SKM-1 (cell line): ENCODE data around the gene HDAC4.

Experiments
- DNase-seq: peaks from one replicate; lab custom pipeline; 2025; ENCODE audit not compliant: unreplicated experiment; lab: John Stamatoyannopoulos, UW

HDAC4 gene

DNA sequence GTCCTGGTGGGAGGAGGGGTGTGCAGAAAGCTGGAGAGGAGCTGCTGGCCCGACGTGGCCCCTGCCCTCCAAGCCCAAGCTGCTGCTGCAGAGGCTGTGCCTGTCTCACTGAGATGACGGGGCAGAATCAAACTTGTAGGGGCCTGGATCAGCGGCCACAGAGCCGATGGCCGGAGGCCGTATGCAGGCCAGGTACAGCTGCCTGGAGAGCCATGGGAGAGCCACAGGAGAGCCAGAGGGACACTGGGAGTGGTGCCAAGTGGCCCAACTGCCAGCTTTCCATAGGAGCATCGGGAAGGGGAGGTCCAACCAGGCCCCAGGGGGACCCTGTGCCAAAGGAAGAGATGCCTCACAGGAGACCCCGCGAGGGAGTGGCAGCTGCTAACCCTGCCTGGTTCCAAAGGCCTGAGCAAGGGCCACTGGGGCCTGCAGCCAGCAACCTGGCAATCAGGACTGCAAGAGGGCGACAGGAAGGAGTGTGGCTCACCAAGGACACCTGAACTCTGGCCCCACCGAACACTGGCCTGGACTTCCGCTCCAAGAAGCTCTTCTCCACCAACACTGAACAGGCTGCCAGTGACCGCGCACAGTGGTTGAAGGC lies 70.7 kb downstream of the HDAC4 start:
- DNase-seq, result no peak

DNA sequence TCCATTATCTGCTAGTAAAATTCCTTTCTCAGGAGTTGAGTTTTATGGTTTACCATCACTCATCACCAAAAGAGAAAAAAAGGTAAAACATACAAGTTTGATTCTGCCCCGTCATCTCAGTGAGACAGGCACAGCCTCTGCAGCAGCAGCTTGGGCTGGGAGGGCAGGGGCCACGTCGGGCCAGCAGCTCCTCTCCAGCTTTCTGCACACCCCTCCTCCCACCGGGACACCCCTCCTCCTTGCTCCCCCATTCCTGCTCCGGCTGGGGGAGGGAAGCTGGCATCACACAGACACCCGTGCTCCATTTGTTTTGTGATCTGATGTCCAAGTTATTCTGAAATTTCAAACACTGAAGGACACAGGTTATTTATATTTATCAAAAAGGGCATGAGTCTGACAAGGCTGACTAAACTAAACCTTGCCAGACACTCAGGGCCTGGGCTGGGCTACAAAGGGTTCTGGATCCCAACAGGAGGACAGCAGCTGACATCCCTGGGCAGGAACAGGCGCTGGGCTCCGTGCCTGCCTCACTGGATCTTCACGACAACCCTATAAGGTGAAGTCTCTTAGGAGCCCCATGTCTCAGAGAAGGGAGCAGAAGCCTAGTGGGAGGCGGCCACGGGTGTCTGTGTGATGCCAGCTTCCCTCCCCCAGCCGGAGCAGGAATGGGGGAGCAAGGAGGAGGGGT lies 71.4 kb downstream of the HDAC4 start:
- no peak for DNase-seq

DNA sequence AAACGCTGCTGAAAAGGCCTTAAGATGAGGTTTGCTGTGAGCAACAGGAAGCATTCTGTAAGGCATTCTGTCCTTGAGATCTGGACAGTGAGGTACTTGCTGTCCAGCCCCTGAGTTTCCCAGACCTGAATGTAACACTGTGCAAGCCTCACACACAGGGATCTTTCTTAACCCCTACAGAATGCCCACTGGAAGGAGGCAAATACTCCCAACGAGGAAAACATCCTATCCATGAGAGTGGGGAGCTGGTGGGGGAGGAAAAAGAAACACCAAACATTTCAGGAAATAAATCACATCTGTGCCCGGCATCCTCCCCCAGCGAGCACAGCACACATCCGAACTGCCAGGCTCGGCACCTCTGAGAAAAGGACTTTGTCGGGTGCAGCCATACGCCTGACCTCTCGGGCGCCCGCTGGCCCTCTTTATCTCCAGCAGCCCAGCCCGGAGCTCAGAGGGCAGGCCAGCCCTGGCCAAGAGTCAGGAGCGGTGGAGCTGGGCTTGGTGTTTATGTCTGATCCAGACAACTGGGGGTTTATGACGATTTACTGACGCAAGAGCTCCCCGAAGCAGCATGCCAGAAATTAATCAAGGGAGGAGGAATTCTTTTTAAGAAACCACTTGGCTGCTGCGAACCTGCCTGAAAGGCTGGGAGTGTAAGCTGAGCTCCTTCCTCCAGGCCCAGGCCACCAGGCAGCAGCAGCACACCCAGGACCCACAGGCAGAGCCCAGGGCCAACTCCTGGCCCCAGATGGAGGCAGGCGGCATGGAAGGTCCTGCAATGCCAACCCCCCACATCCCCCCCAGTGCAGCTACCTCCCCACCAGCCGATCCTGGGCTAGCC lies 72.2 kb downstream of the HDAC4 start:
- no peak for DNase-seq

DNA sequence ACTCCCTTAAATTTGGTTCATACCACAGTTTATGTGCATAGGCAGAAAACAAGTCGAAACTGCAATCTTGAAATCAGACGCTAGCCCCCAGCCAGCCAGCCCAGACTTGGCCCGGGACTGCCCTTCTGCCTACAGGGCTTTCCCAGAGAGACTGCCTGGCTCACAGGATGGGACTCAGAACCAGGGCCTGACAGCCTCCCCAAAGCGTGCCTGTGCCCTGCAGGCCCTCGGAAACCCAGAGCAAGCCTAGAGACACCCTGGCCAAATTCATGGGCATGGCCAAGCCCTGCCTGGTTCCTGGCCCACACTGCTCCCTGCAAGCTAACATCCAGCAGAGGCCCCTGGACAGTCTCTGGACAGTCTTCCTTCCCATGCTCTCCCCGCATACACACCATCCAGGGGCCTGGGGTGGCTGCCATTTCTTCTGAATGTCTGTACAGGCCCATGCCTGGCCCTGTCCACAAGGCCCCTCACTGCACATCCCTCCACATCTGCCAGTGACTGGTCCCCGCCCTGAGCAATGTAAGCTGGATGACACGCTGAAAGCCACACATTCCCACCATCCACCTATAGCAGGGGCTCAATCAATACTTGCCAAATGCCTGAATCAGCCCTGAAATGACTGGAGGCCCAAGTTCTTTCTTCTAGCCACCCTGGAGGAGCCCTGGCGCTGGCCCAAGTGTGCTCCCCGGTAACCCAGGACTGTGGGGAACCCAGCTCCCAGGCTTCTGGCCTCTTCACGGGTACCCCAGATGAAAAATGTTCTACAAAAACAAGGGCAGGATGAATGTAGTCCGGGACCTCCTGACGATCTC lies 73.1 kb downstream of the HDAC4 start:
- DNase-seq, result no peak

DNA sequence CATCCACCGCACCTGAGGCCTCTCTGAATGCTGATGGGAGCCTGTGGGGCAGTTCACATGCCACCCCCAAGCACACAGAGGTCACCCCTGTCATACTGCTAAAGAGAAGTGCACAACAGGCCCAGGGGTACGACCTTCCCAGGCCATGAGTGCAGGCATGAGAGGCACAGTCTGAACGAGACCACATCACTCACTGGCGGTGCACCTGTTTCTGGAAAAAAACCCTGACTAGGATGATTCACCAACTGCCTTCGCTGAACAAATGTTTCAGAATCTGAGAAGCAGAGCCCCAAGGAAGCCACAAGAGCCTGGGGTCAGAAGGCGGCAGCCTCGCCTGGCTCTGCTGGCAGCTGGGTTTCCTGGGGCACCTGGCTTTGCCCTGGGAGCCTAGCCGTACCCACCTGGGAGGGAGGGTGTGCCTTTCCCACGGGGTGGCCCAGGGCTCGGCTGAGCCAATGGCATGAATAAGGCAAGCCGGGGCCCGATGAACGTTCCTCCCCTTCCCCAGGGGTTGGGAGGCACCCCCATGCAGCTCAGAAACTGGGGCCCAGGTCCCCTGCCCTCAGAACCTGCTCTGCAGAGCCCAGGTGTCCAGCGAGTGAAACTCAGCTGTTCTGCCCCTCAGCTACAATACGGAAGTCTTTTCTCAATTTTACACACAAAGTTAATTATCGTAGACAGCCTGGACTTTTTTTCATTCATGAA lies 73.8 kb downstream of the HDAC4 start:
- no peak for DNase-seq

DNA sequence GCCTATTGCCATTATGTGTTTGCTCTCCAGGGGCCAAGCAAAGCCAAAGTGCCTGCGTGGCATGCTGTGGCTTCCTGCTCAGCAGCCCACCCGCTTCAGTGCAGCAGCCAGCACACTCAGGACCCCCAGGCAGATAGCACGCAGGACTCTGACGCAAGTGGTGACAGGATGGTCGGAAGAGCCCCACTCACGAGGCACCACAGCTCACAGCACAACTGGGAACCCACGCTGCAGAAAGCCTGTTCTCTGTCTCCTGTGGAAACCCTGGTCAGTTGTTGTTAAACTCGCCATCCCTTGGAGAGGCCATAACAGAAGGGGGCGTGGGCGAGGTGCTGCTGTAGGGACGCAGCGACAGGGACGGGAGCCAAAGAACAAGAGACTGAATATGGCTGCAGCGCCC lies 76.4 kb downstream of the HDAC4 start:
- DNase-seq, result no peak

DNA sequence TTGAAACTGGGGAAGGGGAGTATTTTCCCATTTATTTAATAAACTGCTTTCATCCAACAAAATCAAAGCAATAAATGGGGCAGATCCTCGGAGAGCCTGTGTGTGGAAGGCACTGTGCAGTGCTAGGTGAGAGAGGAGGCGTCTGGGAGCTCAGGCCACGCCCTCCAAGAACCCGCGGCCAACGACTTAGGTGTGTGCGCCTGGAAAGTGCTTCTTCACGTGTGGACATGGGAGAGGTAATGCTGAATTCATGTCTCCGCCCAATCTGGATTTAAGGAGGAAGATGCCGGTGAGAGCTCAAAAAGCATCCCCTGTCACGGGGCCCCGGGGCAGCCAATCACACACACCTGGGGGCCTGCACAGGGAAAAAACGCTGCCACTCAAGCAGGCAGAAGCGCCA lies 77.4 kb downstream of the HDAC4 start:
- no peak for DNase-seq

DNA sequence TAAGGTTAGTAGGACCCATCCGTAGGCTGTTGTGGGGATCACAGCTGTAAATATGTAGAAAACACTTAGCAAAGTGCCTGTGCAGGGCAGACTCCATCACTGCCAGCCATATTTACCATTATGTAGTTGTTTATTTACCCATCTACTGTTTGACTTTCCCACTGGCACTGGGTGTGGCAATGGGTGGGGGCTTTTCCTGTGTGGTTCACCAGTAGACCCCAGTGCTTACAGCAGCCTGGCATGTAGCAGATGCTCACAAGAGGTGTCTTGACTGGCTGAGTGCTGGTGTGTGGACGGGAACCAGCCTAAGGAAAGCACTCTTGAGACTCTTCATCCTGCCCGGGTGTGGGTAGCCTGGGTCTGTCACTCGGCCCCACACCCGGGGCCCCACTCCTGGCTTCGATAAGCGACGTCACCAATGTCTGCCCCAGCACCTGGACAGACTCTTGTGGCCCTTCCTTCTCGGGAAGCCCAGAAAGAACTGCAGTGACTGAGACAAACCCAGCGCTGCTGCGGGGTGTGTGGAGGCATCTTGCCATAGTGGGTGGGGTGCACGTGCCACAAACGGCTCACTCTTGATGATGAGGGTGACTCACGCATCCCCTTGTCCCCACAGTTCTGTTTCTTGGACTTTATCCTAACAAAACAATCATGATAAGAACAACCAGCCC lies 78.3 kb downstream of the HDAC4 start:
- no peak for DNase-seq

DNA sequence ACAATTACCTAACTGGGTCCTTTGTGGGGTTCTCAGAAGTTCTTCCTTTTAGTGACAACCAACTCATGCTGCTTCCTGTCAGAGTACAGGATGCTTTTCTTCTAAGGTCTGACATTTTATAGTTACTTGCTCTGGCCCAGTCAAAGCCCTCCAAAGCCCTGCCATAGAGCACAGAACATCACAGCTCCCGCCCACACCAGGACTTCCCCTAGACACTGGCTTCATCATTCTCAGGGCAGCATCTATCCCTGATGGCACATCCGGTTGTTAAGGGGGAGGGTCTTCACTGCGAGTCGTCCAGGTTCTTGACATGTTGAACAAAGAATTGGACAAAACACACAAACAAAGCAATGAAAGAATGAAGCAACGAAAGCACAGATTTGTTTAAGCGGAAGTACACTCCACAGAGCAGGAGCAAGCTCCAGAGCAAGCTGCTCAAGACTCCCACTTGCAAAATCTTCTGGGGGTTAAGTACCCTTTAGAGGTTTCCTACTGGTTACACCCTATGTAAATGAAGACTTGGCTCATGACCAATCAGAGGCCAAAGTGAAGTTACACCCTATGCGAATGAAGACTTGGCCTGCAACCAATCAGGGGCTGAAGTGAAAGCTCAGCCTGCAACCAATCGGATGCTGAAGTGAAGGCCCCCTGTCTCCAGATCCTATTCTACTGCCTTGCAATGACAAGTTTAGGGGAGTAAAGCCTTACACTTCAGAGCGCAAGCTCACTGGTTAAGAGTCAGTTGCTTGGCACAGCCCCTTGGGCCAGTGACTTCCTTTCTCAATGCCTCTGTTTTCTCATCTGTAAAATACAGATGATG lies 79.0 kb downstream of the HDAC4 start:
- DNase-seq, result no peak

DNA sequence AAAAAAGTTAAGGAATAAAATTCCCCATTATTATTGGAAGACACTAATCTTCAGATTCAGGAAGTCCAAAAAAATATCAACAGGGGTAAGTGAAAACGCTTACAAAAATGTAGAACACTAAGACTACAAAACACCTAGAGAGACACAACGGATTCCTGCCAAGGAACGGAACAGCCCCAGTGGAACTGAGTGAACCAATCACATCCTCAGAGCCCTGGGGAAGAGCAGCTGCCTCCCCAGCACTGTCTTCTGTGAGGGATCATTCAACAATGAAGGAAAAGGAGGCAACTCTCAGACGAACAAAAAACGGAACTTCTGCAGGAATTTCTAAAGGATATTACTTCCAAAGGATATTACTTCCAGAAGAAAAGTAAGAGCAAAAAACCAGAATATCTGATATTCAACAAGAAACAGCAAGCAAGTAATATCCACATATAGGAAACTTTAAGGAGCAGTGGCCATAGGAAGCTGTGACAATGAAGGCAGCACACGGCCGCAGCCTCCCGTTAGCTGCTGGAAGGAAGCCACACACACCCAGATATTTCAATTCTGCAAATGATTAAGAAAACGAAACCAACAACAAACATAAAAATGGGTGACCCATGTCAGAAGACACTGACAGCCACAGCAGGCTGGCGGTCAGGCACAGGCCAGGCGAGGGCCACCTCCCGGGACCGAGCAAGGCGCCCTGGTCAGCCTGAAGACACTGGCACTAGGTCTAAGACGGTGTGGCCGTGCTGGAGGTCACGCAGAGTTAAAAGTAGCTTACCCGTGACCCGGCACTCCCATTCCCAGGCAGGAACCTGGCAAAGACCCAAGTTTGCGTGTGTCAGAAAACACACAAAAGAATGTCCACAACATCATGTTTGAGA lies 81.8 kb downstream of the HDAC4 start:
- DNase-seq, result no peak

DNA sequence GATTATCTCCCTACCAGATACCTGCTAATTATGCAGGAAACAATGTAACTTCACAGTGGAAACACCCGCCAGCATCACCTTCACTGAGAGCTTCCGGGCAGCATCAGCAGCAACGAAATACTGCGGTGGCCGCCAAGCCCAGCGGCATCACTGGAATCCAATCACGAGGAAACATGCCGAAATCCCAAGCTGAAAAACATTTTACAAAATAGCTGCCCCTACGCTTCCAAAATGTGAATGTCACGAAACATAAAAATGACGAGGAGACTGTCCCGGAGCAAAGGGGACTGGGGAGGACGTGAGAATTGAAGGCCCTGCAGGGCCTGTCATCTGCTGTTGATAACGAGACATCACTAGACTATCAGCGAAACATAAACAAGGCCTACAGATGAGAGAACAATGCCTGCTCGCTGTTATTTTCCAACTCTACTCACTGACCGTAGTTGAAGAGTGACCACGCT lies 82.6 kb downstream of the HDAC4 start:
- DNase-seq, result no peak

DNA sequence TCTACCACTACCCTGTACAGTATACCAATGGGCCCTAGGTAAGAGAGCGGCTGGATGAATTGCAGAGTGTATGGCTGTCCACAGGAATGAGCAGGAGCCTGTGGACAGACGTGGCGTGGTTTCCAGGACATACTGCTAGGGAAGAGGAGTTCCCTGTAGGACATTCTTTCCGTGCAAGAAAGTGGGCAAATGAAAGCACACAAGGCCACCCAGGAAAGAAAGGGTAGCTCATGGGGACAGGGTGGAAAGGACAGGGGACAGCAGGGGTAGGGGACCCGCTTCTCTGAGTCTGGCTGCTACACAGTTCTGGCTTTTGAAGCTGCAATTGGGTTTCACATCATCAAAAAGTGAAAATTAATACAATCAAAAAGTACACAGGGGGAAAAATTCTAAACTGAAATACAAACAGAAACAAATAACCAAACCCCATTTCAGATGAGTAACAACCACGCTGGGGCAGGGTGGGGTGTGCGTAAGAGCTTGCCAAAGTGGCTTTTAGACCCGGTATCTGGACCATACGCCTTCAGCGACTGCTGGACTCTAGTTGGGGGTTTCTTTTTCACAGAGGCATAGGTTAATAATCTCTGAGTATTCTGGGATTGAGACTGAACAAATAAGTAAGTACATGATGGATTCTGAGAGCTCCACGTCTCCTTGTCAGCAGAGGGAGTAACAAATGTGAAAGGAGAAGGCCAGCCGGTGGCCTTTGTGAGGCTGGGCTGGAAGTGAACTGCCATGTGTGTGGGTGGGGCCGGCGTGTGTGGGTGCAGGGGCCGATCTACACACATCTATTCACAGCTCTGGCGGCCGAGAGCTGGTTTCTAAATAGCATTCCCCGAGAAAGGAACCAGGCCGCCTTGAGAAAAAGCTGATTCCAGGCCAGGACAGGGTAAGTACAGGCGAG lies 84.0 kb downstream of the HDAC4 start:
- no peak for DNase-seq

DNA sequence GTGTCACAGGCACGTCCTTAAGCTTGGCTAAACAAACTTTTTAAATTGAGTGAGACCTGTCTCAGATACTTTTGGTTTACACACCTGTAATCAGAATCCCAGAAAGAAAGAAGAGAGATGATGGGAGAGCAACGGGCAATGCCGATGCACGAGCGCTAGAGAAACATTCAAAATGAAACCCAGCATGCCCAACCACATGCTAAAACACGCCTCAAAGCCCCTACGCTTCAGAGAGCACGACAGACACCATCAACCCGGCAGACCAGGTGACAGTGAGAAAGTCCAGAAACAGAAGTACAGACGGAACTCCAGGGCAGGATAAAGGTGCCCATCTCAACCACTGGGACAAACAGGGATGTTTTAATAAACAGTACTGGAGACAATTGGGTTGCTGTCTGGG lies 85.5 kb downstream of the HDAC4 start:
- no peak for DNase-seq

DNA sequence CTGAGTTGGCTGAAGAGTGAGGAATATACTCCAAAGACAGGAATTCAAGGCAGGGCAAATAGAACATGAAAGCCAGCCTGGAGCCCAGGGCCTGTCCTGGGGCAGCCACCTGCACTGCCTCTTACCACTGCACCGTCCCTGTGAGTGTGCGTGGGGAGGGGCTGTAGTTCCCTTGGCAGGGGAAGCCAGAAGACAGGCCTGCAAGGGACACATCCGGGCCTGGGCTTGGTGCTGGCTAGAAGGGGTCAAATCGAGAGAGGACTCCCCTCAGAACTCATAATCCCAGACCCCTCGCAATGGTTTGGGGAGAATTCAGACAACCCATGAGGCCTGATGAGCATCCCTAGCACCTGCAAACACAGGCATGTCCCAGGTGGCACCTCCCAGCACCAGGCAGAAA lies 87.0 kb downstream of the HDAC4 start:
- no peak for DNase-seq

DNA sequence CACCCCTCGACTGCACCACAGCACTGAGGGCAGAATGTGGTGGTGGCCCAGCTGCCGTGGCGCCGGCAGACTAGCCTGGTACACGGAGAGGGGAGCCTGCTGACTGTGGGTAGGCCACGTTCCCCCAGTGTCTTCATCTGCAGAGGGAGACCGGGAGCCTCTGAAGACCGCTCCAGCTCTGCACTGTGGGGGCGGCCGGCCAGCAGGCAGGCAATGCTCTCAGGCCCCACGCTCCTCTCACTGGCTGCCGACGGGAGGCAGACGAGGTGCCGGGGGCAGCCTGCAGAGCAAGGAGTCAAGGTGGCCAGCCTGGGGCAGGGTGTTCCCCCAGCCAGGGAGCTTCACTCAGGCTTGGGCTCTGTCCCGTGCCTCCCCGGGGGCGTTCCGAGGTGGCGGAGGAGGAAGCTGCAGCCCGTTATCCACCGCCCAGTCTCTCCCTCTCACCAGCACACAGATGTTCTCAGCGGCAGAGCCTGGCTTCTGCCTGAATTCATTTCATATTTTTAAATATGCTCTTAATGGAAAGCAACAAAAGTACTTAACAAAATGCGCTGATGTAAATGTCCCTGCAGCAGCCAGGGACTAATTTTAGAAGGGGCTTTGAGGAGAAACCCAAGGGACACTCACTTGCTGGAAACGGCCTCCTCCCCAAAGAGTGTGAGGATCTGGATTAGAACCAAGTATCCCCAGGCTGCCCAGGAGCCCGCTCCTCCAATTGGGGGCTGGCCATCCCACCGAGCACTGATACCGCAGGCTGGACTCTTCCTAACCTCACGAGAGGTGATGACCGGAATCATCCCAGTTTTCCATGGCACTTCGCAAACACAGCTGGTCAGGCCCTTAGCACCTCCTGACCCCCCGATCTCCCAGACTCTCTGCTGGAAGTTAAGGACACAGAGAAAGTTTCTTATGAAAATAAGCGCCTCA lies 87.8 kb downstream of the HDAC4 start:
- DNase-seq, result no peak

DNA sequence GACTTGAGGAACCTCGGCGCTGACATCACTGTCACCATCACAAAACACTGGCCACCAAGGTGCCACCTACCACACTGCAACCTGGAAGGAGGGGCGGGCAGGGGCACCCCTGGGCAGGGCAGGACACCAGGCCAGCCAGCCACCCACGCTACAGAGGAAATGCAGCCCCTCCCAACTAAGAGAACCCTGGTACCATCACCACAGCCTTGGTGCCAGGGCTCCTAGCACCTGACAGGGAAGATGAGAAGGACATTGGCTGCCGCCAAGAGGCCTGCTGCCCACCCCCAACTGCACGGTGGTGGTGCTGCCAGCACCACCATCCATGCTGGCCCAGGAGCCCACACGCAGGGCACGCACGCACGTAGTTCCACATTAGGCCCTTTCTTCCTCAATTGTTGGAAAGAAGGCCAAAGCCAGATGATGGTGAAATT lies 88.7 kb downstream of the HDAC4 start:
- no peak for DNase-seq
